Measurements from ENCODE around the gene KRT79.

KRT79 gene

GRCh38 chr12:52789637-52790426 is 44.3 kb downstream of the KRT79 start:
- no peak for TF ChIP-seq SIN3A (IDR thresholded peaks at IDR 0.05; ENCODE audit: borderline replicate concordance, insufficient read depth, low read length)
- TF ChIP-seq FOXP2 (optimal IDR thresholded peaks at IDR 0.05; ENCODE audit: borderline replicate concordance, extremely low read depth, extremely low read length, insufficient read depth): no peak
- TF ChIP-seq TAF1 (IDR thresholded peaks at IDR 0.05; ENCODE audit: borderline replicate concordance, insufficient read depth, low read length): no peak
- no peak for TF ChIP-seq POLR2AphosphoS5 (IDR thresholded peaks at IDR 0.05; ENCODE audit: low read depth, low read length)
- TF ChIP-seq, protein P1, sequence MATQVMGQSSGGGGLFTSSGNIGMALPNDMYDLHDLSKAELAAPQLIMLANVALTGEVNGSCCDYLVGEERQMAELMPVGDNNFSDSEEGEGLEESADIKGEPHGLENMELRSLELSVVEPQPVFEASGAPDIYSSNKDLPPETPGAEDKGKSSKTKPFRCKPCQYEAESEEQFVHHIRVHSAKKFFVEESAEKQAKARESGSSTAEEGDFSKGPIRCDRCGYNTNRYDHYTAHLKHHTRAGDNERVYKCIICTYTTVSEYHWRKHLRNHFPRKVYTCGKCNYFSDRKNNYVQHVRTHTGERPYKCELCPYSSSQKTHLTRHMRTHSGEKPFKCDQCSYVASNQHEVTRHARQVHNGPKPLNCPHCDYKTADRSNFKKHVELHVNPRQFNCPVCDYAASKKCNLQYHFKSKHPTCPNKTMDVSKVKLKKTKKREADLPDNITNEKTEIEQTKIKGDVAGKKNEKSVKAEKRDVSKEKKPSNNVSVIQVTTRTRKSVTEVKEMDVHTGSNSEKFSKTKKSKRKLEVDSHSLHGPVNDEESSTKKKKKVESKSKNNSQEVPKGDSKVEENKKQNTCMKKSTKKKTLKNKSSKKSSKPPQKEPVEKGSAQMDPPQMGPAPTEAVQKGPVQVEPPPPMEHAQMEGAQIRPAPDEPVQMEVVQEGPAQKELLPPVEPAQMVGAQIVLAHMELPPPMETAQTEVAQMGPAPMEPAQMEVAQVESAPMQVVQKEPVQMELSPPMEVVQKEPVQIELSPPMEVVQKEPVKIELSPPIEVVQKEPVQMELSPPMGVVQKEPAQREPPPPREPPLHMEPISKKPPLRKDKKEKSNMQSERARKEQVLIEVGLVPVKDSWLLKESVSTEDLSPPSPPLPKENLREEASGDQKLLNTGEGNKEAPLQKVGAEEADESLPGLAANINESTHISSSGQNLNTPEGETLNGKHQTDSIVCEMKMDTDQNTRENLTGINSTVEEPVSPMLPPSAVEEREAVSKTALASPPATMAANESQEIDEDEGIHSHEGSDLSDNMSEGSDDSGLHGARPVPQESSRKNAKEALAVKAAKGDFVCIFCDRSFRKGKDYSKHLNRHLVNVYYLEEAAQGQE (IDR thresholded peaks at IDR 0.05; ENCODE audit: insufficient read depth in 1 of 2, low read depth in 2 of 2, low read length in 2 of 2): no peak

DNA sequence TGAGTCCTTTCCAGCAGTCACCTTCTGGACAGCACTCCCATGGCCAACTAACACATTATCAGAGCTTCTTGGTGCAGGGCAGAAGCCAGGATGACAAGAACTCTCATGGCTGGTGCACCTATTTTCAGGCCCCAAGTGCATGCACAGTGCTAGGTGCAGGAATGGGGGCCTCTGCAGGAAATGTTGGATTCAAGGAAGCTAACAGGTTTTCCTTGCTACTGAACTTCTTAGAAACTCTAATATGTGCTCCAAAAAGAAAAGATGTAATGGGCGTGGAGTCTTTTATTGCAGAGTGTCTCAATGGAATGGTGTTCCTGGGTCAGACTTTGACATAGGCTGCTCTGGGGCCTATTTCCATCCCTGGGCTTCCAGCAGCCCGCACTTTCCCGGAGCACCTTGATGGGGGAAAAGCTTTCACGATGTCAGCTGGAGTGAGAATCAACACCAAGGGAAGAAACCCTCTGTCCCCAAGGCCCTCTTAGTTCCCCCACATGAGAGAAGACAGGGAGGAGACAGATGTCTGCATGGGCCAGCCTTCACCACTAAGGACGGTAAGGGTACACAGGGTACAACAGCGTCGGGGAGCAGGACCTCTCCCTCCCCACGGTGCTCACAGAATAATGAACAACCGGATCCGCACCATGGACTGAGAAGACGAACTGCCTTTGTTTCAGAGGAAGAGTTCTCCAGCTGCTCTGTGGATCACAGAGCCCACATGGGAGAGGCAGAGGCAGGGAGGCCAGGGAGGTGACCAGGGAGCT is 45.1 kb downstream of the KRT79 start:
- TF ChIP-seq FOXP2 (optimal IDR thresholded peaks at IDR 0.05; ENCODE audit: borderline replicate concordance, extremely low read depth, extremely low read length, insufficient read depth): no peak
- no peak for TF ChIP-seq SIN3A (IDR thresholded peaks at IDR 0.05; ENCODE audit: borderline replicate concordance, insufficient read depth, low read length)
- no peak for TF ChIP-seq TAF1 (IDR thresholded peaks at IDR 0.05; ENCODE audit: borderline replicate concordance, insufficient read depth, low read length)
- TF ChIP-seq POLR2AphosphoS5 (IDR thresholded peaks at IDR 0.05; ENCODE audit: low read depth, low read length): no peak
- TF ChIP-seq, protein P1 (IDR thresholded peaks at IDR 0.05; ENCODE audit: insufficient read depth in 1 of 2, low read depth in 2 of 2, low read length in 2 of 2): no peak

DNA sequence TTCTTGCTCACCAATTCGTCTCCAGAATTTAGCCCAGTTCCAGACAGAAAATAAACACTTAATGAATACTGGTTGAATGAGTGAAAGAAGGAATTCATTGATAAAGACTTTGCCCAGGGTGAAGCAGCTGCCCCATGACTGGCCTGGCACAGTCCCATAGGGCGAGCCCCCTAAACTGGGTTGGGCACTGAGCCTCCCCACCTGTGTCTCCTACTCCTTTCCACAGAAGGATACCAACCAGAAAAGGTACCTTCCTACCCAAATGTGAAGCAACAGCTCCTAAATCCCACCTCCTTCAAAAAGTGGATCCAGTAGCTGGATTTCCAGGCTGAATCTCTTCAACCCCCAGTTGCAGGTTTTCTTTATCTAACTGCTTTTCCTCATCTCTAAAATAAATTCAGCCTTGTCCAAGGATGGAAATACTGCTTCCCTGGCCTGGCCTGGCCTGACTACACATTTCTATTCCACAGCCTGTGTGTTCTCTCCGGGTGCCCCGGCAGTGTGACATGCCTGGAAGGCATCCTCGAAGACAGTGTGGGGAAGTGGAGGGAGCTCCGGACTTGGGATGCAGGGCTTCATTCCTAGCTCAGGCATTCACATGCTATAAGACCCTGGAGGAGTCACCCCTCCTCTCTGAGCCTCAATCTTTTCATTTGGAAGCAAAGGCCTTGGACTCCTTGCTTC is 45.8 kb downstream of the KRT79 start:
- no peak for TF ChIP-seq POLR2AphosphoS5 (IDR thresholded peaks at IDR 0.05; ENCODE audit: low read depth, low read length)
- TF ChIP-seq TAF1 (IDR thresholded peaks at IDR 0.05; ENCODE audit: borderline replicate concordance, insufficient read depth, low read length): no peak
- TF ChIP-seq, protein P1 (IDR thresholded peaks at IDR 0.05; ENCODE audit: insufficient read depth in 1 of 2, low read depth in 2 of 2, low read length in 2 of 2): no peak
- TF ChIP-seq SIN3A (IDR thresholded peaks at IDR 0.05; ENCODE audit: borderline replicate concordance, insufficient read depth, low read length): no peak
- no peak for TF ChIP-seq FOXP2 (optimal IDR thresholded peaks at IDR 0.05; ENCODE audit: borderline replicate concordance, extremely low read depth, extremely low read length, insufficient read depth)

- TF ChIP-seq FOXP2 (optimal IDR thresholded peaks at IDR 0.05; ENCODE audit: borderline replicate concordance, extremely low read depth, extremely low read length, insufficient read depth) (no peak), SIN3A (IDR thresholded peaks at IDR 0.05; ENCODE audit: borderline replicate concordance, insufficient read depth, low read length) (no peak), POLR2AphosphoS5 (IDR thresholded peaks at IDR 0.05; ENCODE audit: low read depth, low read length) (no peak), TAF1 (IDR thresholded peaks at IDR 0.05; ENCODE audit: borderline replicate concordance, insufficient read depth, low read length) (no peak)
- TF ChIP-seq, protein P1 (IDR thresholded peaks at IDR 0.05; ENCODE audit: insufficient read depth in 1 of 2, low read depth in 2 of 2, low read length in 2 of 2): no peak
These were observed 46.6 kb downstream of the KRT79 start for GRCh38 chr12:52787324-52788191.

Data from PFSK-1 (cell line).